ENCODE measurements around the gene OR2T1. TPM values are rescaled to one million over a fixed set of nuclear protein-coding genes. Genes with fewer than 3 reads are reported as not detected.

The OR2T1 gene
- total and polyA plus RNA-seq, 2 donors (not counting 1 experiment from before 2014, with no cell fraction given), result not detected

DNA sequence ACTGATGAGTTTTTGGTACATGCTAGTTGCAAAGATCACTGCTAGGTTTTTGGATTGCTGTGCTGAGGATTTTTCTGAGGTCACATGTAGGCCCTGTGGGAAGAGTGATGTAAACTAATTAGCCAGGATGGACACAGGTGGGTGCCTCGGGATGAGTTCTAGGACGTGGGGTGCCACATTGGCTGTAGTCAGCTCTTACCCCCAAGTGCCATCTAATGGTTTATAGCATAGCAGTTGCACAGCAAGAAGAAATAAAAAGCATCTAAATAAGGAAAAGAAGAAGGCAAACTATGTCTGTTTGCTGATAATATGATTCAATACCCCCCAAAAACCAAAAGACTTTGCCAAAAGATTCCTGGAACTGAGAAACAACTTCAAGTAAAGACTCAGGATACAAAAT is 9.8 kb upstream of the OR2T1 start:
- Histone ChIP-seq H3K27me3 (replicated peaks in 1 of 4; ENCODE audit: control extremely low read depth in 1 of 4, control insufficient read depth in 3 of 4, insufficient read depth in 4 of 4, low read length in 3 of 4) (peaks cover 0 to 5% (median 1%) of the 10 kb centered on the region in 4 experiments), H3K27ac (ENCODE audit: low read length in 2 of 2) (no peak overlapping the region), H2AFZ (ENCODE audit: insufficient read depth, low read depth, low read length, poor library complexity, severe bottlenecking) (no peak overlapping the region), H3K9me3 (ENCODE audit: control extremely low read depth in 1 of 3, control insufficient read depth in 2 of 3, insufficient read depth in 1 of 3, low read length in 2 of 3) (no peaks in the 10 kb centered on the region), H3K9ac (ENCODE audit: low read length) (no peak overlapping the region), H3K36me3 (replicated peaks in 1 of 2; ENCODE audit: control extremely low read depth in 1 of 2, control insufficient read depth in 1 of 2, extremely low read depth in 1 of 2, insufficient read depth in 2 of 2, low read length in 1 of 2) (no peaks in the 10 kb centered on the region), H3K4me2 (replicated peaks; ENCODE audit: low read depth, low read length, poor library complexity, severe bottlenecking) (no peak overlapping the region), H3K79me2 (ENCODE audit: control insufficient read depth, insufficient read depth, low read length) (no peaks in the 10 kb centered on the region), H4K20me1 (ENCODE audit: control insufficient read depth, insufficient read depth, low read length, poor library complexity, severe bottlenecking) (no peaks in the 10 kb centered on the region), H3K4me1 (ENCODE audit: control insufficient read depth in 2 of 2, insufficient read depth in 2 of 2, low read length in 2 of 2) (no peaks in the 10 kb centered on the region), H3K4me3 (ENCODE audit: control extremely low read depth in 1 of 5, extremely low read depth in 1 of 5, insufficient read depth in 1 of 5, low read depth in 2 of 5, low read length in 4 of 5) (no peak overlapping the region)
- POLR2A ChIA-PET, result no interaction called here
- Mint-ChIP-seq H3K27me3 (peaks cover 36% of the 10 kb centered on the region), H3K4me3 (no peak overlapping the region), H3K27ac (no peak overlapping the region), H3K4me1 (no peaks in the 10 kb centered on the region), H3K9me3 (ENCODE audit: insufficient read depth) (peaks cover 3% of the 10 kb centered on the region)
- intact Hi-C loops (cut with micrococcal nuclease), result no loop called here
- DNase-seq (no peak), ATAC-seq (ENCODE audit: low read depth) (no peak)
- no CpG with 5 or more reads among the region's 2 CpGs for WGBS (ENCODE audit: insufficient coverage)
- CTCF ChIA-PET, result interaction anchor here (1.6 kb wide), 1 partner anchor 206 kb away, joined by 4 read pairs; no protein-coding TSS in a partner anchor
- TF ChIP-seq, protein P1, sequence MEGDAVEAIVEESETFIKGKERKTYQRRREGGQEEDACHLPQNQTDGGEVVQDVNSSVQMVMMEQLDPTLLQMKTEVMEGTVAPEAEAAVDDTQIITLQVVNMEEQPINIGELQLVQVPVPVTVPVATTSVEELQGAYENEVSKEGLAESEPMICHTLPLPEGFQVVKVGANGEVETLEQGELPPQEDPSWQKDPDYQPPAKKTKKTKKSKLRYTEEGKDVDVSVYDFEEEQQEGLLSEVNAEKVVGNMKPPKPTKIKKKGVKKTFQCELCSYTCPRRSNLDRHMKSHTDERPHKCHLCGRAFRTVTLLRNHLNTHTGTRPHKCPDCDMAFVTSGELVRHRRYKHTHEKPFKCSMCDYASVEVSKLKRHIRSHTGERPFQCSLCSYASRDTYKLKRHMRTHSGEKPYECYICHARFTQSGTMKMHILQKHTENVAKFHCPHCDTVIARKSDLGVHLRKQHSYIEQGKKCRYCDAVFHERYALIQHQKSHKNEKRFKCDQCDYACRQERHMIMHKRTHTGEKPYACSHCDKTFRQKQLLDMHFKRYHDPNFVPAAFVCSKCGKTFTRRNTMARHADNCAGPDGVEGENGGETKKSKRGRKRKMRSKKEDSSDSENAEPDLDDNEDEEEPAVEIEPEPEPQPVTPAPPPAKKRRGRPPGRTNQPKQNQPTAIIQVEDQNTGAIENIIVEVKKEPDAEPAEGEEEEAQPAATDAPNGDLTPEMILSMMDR (IDR thresholded peaks at IDR 0.05), result no peak
- no peak for TF ChIP-seq EZH2 (IDR thresholded peaks at IDR 0.05; ENCODE audit: borderline replicate concordance, insufficient read depth, low read depth, low read length, poor library complexity, severe bottlenecking)

DNA sequence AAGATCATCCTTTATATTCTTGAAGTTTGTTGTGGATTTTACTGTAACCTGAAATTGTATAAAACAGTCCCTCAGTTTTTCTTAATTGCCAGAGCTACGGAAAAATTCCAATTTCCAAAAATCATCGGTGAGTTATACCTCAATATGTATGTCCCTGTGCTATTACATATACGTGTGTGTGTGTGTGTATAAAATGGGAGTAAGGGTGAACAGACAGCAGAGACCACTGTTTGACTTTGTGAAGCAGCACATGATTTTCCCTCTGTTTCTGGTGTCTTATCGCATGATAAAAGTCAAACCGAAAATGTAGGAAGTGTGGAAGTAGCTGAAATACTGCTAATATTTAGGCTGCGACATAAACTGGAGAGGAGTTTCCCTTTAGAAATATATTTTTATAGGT is 1.2 kb downstream of the OR2T1 start:
- Histone ChIP-seq H4K20me1 (ENCODE audit: control insufficient read depth, insufficient read depth, low read length, poor library complexity, severe bottlenecking) (no peaks in the 10 kb centered on the region), H3K79me2 (ENCODE audit: control insufficient read depth, insufficient read depth, low read length) (no peaks in the 10 kb centered on the region), H3K4me3 (ENCODE audit: control extremely low read depth in 1 of 5, extremely low read depth in 1 of 5, insufficient read depth in 1 of 5, low read depth in 2 of 5, low read length in 4 of 5) (no peak overlapping the region), H2AFZ (ENCODE audit: insufficient read depth, low read depth, low read length, poor library complexity, severe bottlenecking) (no peak overlapping the region), H3K27me3 (replicated peaks in 1 of 4; ENCODE audit: control extremely low read depth in 1 of 4, control insufficient read depth in 3 of 4, insufficient read depth in 4 of 4, low read length in 3 of 4) (no peaks in the 10 kb centered on the region), H3K9me3 (ENCODE audit: control extremely low read depth in 1 of 3, control insufficient read depth in 2 of 3, insufficient read depth in 1 of 3, low read length in 2 of 3) (no peaks in the 10 kb centered on the region), H3K36me3 (replicated peaks in 1 of 2; ENCODE audit: control extremely low read depth in 1 of 2, control insufficient read depth in 1 of 2, extremely low read depth in 1 of 2, insufficient read depth in 2 of 2, low read length in 1 of 2) (no peaks in the 10 kb centered on the region), H3K4me2 (replicated peaks; ENCODE audit: low read depth, low read length, poor library complexity, severe bottlenecking) (no peak overlapping the region), H3K9ac (ENCODE audit: low read length) (no peak overlapping the region), H3K4me1 (ENCODE audit: control insufficient read depth in 2 of 2, insufficient read depth in 2 of 2, low read length in 2 of 2) (no peaks in the 10 kb centered on the region), H3K27ac (ENCODE audit: low read length in 2 of 2) (no peak overlapping the region)
- Mint-ChIP-seq H3K4me1 (no peaks in the 10 kb centered on the region), H3K4me3 (no peak overlapping the region), H3K27ac (no peak overlapping the region), H3K27me3 (no peaks in the 10 kb centered on the region), H3K9me3 (ENCODE audit: insufficient read depth) (peaks cover 3% of the 10 kb centered on the region)
- WGBS (ENCODE audit: insufficient coverage), result 40% methylated on average over 1 of the region's 6 CpGs
- ChIA-PET POLR2A (no interaction called here), CTCF (interaction anchor here (0.6 to 2.0 kb wide), 10 partner anchors 14 to 418 kb away, joined by 3 to 12 read pairs (median 4); no protein-coding TSS in a partner anchor)
- TF ChIP-seq, protein P1 (IDR thresholded peaks at IDR 0.05), result peak; percentile 18
- no peak for TF ChIP-seq EZH2 (IDR thresholded peaks at IDR 0.05; ENCODE audit: borderline replicate concordance, insufficient read depth, low read depth, low read length, poor library complexity, severe bottlenecking)
- DNase-seq (peak; percentile 71), ATAC-seq (ENCODE audit: low read depth) (no peak)
- intact Hi-C loops (cut with micrococcal nuclease), result loop anchor here (1.0 to 2.0 kb wide), 2 partner anchors 219 to 403 kb away; no protein-coding TSS in a partner anchor

Measured in B cell (primary cell).